CD1c-positive myeloid dendritic cell (primary cell): ENCODE results near the gene CDHR3.

Source experiments
- DNase-seq: peaks from one replicate; pipeline ENCODE4 v3.0.0-alpha.2; 2016; ENCODE audit errors: extremely low spot score

The CDHR3 gene

DNA sequence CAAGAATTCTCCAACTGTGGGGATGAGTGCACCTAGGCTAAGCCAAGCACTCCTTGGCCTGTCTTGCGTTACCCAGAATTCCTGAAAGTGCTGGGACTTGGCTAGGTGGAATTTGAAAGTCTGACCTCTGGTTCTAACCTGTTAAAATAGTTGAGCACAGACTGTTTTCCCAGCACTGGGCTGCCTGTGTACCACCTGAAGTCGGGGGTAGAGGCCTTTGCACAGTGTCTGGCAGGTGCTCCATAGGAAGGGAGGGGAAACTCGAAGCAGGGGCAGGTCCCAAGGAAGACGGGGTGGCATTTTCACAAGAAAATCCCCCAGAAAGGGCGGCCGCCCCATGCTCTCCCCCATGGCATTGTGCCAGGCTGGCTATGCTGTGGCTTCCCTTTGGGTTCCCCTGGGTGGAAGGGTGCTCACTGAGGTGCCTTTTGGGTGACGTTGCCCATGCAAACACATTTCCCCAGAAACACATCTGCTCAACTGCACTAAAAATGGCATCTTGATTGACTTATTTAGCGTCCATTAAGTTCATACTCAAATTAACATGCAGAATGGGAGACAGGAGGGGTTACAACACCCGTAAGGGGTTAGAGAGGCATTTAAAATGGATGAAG lies 86.2 kb downstream of the CDHR3 start:
- no peak for DNase-seq

DNA sequence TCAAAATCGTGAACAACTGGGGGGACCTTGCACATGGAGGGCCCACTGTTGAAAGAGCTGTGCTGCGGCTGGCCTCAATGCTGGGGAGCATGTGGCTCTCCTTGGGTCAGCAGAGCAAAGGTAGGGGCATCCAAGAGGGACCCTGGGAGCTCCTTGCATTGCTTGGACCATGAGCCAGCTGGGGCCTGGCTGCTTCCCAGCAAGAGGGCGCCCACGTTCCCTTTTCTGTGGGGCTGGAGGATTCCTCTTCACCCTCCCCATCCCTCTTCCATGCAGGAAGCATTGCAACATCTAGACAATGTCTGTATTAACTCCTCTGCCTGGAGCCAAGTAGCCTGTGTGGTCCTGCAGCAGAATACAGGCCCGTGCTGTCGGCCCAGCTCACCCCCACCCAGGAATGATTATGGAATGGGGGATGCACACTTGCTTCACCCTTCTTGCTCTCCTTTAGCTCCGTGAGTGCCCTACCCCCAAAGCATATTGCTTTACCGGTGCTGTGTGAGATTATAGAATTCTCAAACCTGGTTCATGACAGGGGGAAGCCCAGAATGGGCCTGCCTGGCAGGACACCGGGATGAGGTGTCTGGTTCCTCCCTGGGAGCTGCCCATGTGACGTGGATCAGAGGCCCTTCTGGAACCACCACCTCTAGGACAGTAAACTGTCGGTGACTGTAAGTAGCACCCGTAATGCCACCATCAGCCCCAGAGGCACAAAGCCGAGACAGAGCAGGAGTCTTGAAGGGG lies 87.1 kb downstream of the CDHR3 start:
- DNase-seq = no peak

DNA sequence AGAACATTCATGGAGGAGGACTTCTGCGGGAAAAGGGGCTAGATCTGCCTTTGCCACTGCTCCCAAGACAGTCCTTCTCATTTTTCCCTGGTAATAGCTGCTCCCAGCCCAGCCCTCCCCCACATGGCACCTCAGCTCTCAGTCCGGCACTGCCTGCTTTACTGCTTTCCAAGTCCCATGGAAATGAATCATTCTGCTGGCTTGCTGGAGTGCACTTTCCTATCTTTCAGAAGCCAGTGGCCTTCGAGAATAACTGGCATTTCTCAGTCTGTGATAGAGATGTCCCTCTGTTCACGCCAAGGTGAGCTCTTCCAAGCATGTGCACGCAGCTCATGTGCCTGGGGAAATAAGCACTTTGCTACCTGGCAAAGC lies 87.7 kb downstream of the CDHR3 start:
- DNase-seq = no peak

- no peak for DNase-seq
These were observed 89.6 kb downstream of the CDHR3 start for GRCh38 chr7:106052681-106053080.

- DNase-seq = no peak
These were observed 90.0 kb downstream of the CDHR3 start for GRCh38 chr7:106053109-106053508.

DNA sequence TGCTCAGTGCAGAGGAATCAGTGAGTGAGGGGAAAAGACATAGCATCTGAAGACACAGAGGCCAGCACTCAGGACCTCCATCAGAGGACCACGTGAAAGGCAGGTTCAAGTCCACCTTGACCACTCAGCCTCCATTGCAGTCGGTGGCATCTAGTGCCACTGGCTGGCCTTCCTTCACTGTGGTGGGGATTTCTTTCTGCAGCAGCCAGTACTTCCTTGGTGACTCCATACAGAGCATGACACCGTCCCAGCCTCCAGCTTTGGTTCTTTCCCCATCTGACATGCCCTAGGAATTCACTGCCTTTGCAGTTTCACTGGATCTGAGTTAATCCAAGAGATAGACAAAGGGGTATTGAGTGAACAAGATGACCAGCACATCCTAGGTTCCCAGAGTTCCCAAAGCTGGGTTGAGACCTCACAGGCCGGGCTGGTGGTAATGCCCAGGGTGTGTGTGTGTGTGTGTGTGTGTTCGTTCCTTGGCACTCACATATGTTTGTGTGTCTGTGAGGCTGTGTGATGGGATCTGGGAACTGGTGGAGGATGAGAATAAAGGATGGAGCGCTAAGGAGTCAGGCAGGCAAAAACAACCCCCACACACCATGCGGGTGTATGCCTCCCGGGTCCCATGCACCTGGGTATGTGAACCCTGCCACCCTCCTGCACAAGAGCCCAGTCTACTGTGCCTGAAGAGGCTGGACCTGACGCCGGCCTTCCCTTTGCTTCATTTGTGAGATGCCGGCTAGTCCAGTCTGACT lies 91.3 kb downstream of the CDHR3 start:
- no peak for DNase-seq

DNA sequence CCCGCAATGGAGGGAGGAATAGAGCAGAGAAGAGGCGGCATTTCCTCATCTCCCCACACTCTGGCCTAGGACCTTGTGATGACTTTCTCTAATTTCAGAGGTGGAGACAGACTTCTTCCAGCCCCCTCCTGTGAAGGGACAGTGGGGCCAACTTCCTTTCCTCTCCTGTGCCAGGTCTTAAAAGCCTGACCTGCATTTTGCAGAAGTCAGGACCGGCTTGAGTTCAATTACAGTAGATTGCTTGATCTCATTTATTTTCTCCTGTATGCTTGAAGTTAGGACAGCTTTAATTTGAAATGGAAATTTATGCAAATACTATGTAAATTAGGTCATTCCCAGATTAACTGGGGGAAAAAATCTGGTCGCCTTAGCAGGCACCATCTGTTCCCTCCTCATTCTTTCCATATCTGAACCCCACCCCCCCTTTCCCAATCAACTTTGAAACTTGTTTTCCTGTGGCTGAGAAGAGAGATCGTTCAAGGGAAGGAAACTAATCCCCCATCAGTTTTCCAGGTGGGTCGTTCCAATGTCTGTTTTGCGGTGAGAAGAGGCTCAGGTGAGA lies 92.0 kb downstream of the CDHR3 start:
- DNase-seq = peak; percentile 20

GRCh38 chr7:106056513-106057203 lies 93.6 kb downstream of the CDHR3 start:
- DNase-seq = peak; percentile 72

- DNase-seq = no peak
These were observed 94.3 kb downstream of the CDHR3 start for GRCh38 chr7:106057204-106057961.

GRCh38 chr7:106057962-106058927 lies 95.2 kb downstream of the CDHR3 start:
- DNase-seq = no peak

DNA sequence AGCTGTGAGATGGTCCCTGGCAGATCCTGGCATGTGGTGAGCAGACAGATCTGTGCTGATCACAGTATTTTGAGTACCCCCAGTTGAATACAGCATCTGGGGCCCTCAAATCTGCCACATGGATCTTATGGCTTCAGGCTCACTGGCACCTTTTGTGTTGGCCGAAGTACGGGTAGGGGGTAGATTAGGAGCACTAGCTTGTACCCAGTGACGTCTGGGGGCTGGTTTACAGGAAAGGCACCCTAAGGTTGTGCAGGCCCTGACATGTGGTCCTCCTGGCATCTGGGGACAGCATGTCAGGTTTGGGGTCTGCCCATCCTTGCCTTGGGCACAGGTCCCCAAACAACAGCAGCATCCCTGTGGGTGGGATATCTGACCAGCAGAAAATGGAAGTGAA lies 95.9 kb downstream of the CDHR3 start:
- DNase-seq = no peak

DNA sequence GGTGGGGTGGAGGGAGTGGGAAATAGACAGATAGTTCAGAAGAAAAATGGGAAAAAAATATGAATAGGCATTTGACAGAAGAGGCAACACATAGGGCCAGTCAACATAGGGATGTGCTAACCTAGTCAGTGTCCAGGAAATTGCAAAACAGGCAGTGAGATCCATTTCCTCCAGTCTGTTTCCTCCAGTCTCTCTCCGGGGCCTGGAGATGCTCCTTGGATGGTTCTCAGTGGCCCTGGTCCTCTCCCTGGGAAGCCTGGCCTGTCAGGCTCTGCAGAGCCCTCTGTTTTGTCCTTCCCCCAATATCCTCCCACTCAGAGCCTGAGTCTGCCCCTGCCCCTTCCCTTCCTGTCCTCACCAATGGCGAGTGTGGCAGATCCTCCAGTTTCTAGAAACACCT lies 96.5 kb downstream of the CDHR3 start:
- no peak for DNase-seq

- no peak for DNase-seq
These were observed 97.4 kb downstream of the CDHR3 start for GRCh38 chr7:106060394-106060920.

DNA sequence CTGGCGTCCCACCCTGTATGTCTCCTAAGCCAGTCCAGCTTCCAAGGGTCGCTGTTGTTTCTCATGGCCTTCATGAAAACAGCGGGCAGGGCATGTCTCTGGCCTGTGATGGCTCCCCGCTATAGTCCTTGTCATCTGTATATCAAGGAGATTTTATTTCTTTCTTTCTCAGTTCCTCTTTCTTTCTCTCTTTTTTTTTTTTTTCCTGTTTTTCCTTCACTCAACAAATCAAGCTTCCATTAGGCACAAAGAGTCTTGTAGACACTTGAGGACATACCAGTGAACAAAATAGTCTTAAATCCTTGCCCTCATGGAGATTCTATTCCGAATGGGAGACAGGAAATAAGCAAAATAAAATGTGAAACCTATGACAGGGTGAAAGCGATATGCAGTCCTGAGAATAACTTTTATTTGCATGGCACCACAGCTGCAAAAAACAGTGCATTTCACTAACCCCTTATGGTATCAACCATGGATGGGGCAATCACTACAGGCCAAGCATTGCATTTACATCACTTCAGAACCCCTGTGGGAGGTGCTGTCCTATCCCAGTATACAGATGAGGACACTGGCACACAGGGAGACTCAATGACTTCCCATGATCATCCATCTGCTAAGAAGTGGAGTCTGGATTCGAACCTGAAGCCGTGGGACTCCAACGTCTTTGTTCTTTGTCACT lies 98.4 kb downstream of the CDHR3 start:
- no peak for DNase-seq

- DNase-seq = no peak
These were observed 98.9 kb downstream of the CDHR3 start for GRCh38 chr7:106062006-106062405.

DNA sequence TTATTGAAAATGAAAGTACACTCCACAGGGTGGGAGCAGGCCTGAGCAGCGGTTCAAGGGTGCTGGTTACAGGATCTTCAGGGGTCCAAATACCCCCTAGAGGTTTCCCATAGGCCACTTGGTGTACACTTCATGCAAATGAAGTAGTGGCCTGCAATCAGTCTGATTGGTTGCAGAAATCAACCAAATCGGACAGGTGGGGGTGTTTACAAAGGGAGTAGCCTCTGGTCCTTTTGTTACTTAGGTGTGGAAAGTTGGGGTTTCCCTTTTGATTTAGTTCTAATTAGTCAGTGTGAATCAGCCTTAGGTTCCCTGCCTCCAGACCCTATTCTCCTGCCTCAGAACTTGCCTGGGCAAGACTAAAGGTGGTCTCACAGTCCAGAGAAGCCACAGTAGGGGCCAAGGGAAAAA lies 99.5 kb downstream of the CDHR3 start:
- no peak for DNase-seq

DNA sequence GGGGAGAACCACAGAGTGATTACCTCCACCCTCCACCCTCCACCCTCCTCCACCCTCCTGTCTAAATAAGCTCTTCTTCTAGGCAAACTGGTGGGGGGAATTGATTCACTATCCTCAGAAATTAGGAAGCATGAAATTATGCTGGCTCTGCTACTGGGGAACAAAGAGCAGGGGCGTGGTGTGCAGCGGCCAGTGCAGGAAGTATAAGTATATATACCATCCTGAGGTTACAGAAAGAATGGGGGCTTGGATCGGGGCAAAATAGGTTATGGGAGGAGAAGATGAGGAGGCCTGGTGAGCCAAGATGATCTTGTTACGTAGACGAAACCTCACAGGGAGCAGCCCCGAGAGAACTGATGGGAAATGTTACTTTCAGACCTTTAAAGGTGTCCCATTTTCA lies 100.0 kb downstream of the CDHR3 start:
- peak; percentile 31 for DNase-seq

GRCh38 chr7:106063692-106064091 lies 100.6 kb downstream of the CDHR3 start:
- DNase-seq = no peak

DNA sequence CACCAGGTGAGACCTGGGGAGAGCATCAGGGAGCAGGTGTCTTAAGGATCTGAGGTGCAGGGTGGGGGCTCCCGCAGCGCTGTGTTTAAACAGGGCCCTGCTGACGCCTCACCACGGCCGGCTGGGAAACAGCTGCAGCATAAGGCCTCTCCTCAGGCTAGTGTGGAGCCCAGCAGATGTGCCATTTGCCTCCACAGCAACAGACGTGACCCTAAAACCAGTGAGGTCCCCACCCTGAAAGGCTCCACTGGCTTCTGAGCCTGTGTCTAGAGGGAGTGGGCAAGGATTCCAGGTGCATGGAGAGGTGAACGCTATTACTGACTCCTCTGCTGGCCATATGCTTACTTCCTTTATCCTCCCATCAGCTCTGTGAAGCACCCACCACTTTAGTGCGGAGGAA lies 101.3 kb downstream of the CDHR3 start:
- no peak for DNase-seq
